Measurements from ENCODE around the gene CFAP410.

The CFAP410 gene

DNA sequence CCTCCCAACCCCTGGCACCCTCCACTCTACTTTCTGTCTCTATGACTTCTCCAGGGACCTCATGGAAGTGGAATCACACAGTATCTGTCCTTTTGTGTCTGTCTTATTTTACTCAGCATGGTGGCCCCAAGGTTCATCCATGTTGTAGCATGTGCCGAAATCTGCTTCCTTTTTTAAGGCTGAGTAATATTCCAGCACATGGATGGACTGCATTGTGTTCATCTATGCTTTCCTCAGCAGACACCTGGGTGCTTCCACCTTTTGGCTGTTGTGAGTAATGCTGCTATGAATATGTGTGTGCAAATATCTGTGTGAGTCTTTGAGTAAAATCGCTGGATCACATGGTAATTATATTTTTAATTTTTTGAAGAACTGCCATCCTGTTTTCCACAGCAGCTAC lies 40.9 kb downstream of the CFAP410 start:
- Histone ChIP-seq H2AFZ (ENCODE audit: low read length) (peak overlapping the region; percentile 54; the same call in 1 of the 2 replicates), H3K9ac (ENCODE audit: low read length) (peak overlapping the region; percentile 17; the same call in 1 of the 2 replicates), H3K9me2 (replicated peaks; ENCODE audit: insufficient read depth, low read length) (no peaks in the 10 kb centered on the region), H3K79me2 (ENCODE audit: low read length) (peaks cover 29% of the 10 kb centered on the region), H3K27me3 (replicated peaks; ENCODE audit: insufficient read depth, low read length) (peaks cover 25% of the 10 kb centered on the region), H3F3A (ENCODE audit: insufficient read depth, low read length) (peaks cover 19% of the 10 kb centered on the region), H3K27ac (ENCODE audit: low read length) (peak overlapping the region; percentile 84; the same call in 1 of the 2 replicates), H3K36me3 (replicated peaks; ENCODE audit: insufficient read depth, low read length) (no peaks in the 10 kb centered on the region), H3K9me3 (replicated peaks; ENCODE audit: insufficient read depth, low read length) (no peaks in the 10 kb centered on the region), H3K4me1 (ENCODE audit: low read length) (peaks cover 19% of the 10 kb centered on the region), H4K20me1 (ENCODE audit: insufficient read depth, low read length) (0 out of 2 replicates have a peak, but pooled peaks cover 4% of the 10 kb centered on the region), H3K4me3 (ENCODE audit: low read length) (no peak overlapping the region), H3K4me2 (ENCODE audit: low read depth, low read length) (peak overlapping the region; percentile 62)
- DNase-seq = peak; percentile 69
- TF ChIP-seq EZH2 (optimal IDR thresholded peaks at IDR 0.05; ENCODE audit: low read depth, low read length) (no peak), EZH2phosphoT487 (IDR thresholded peaks at IDR 0.05; ENCODE audit: low read length) (no peak), CTCF (IDR thresholded peaks at IDR 0.05; ENCODE audit: low read length) (peak; percentile 50)

DNA sequence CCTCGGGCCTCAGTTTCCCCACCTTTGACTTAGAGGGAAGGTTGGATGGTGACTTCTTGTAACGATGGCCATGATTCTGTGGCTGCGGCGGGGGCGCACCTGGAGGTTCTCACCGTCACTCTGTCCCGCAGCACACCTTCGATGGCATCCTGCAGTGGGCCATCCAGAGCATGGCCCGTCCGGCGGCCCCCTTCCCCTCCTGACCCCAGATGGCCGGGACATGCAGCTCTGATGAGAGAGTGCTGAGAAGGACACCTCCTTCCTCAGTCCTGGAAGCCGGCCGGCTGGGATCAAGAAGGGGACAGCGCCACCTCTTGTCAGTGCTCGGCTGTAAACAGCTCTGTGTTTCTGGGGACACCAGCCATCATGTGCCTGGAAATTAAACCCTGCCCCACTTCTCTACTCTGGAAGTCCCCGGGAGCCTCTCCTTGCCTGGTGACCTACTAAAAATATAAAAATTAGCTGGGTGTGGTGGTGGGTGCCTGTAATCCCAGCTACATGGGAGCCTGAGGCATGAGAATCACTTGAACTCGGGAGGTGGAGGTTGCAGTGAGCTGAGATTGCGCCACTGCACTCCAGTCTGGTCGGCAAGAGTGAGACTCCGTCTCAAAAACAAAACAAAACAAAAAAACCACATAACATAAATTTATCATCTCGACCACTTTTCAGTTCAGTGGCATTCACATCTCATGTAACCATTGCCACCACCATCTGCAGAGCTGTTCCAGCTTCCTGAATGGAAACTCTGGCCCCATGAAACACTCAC lies 41.5 kb downstream of the CFAP410 start:
- Histone ChIP-seq H3K4me3 (ENCODE audit: low read length) (0 out of 2 replicates have a peak overlapping the region, but pooled peaks have one; percentile 9), H3K27me3 (replicated peaks; ENCODE audit: insufficient read depth, low read length) (peaks cover 30% of the 10 kb centered on the region), H3K9me2 (replicated peaks; ENCODE audit: insufficient read depth, low read length) (no peaks in the 10 kb centered on the region), H3K36me3 (replicated peaks; ENCODE audit: insufficient read depth, low read length) (no peaks in the 10 kb centered on the region), H3F3A (ENCODE audit: insufficient read depth, low read length) (peaks cover 19% of the 10 kb centered on the region), H3K9me3 (replicated peaks; ENCODE audit: insufficient read depth, low read length) (no peaks in the 10 kb centered on the region), H3K79me2 (ENCODE audit: low read length) (peaks cover 26% of the 10 kb centered on the region), H3K27ac (ENCODE audit: low read length) (peak overlapping the region; percentile 84; the same call in 1 of the 2 replicates), H3K4me2 (ENCODE audit: low read depth, low read length) (peak overlapping the region; percentile 62), H4K20me1 (ENCODE audit: insufficient read depth, low read length) (0 out of 2 replicates have a peak, but pooled peaks cover 4% of the 10 kb centered on the region), H3K4me1 (ENCODE audit: low read length) (peaks cover 19% of the 10 kb centered on the region), H2AFZ (ENCODE audit: low read length) (peak overlapping the region; percentile 54), H3K9ac (ENCODE audit: low read length) (peak overlapping the region; percentile 15; the same call in 1 of the 2 replicates)
- DNase-seq = peak; percentile 91
- TF ChIP-seq CTCF (IDR thresholded peaks at IDR 0.05; ENCODE audit: low read length) (peak; percentile 91), EZH2phosphoT487 (IDR thresholded peaks at IDR 0.05; ENCODE audit: low read length) (no peak)

- no peak overlapping the region for H3K9ac ChIP-seq (ENCODE audit: low read length)
- peaks cover 19% of the 10 kb centered on the region for H3F3A ChIP-seq (ENCODE audit: insufficient read depth, low read length)
- no peak overlapping the region for H3K4me3 ChIP-seq (ENCODE audit: low read length)
- no peaks in the 10 kb centered on the region for H3K9me3 ChIP-seq (replicated peaks; ENCODE audit: insufficient read depth, low read length)
- peaks cover 38% of the 10 kb centered on the region for H3K27me3 ChIP-seq (replicated peaks; ENCODE audit: insufficient read depth, low read length)
- no peak overlapping the region for H3K27ac ChIP-seq (ENCODE audit: low read length)
- H4K20me1 ChIP-seq (ENCODE audit: insufficient read depth, low read length) = 0 out of 2 replicates have a peak, but pooled peaks cover 4% of the 10 kb centered on the region
- TF ChIP-seq EZH2 (optimal IDR thresholded peaks at IDR 0.05; ENCODE audit: low read depth, low read length) (no peak), EZH2phosphoT487 (IDR thresholded peaks at IDR 0.05; ENCODE audit: low read length) (no peak), CTCF (IDR thresholded peaks at IDR 0.05; ENCODE audit: low read length) (no peak)
- H3K79me2 ChIP-seq (ENCODE audit: low read length) = peaks cover 18% of the 10 kb centered on the region
- H3K36me3 ChIP-seq (replicated peaks; ENCODE audit: insufficient read depth, low read length) = no peaks in the 10 kb centered on the region
- DNase-seq = no peak
- H3K4me1 ChIP-seq (ENCODE audit: low read length) = peaks cover 19% of the 10 kb centered on the region
- no peaks in the 10 kb centered on the region for H3K9me2 ChIP-seq (replicated peaks; ENCODE audit: insufficient read depth, low read length)
- H3K4me2 ChIP-seq (ENCODE audit: low read depth, low read length) = no peak overlapping the region
- H2AFZ ChIP-seq (ENCODE audit: low read length) = no peak overlapping the region
Observed at GRCh38 chr21:44296916-44297315, 42.3 kb downstream of the CFAP410 start.

All from MM.1S (cell line).